ENCODE measurements around the gene P4HB.

P4HB gene

GRCh38 chr17:81859906-81860755, at the start of gene P4HB:
P4HB (minus strand) TSS chr17:81860535; CDS start chr17:81860471, 64 bp downstream.
- TF ChIP-seq CTCF (IDR thresholded peaks at IDR 0.05; ENCODE audit: low read length, missing control alignments), result no peak
- peak within 1 kb of the TSS; percentile 92 for H3K4me3 ChIP-seq (replicated peaks; ENCODE audit: low read depth, low read length)
- DNase-seq (ENCODE audit: low read depth), result no peak

GRCh38 chr17:81909231-81909630, 48.9 kb upstream of the P4HB start:
- TF ChIP-seq CTCF (IDR thresholded peaks at IDR 0.05; ENCODE audit: low read length, missing control alignments), result no peak
- H3K4me3 ChIP-seq (replicated peaks; ENCODE audit: low read depth, low read length), result no peak overlapping the region
- DNase-seq (ENCODE audit: low read depth), result no peak

- no peak overlapping the region for H3K4me3 ChIP-seq (replicated peaks; ENCODE audit: low read depth, low read length)
- no peak for TF ChIP-seq CTCF (IDR thresholded peaks at IDR 0.05; ENCODE audit: low read length, missing control alignments)
- no peak for DNase-seq (ENCODE audit: low read depth)
Measured at GRCh38 chr17:81908793-81909192, 48.5 kb upstream of the P4HB start.

- no peak for TF ChIP-seq CTCF (IDR thresholded peaks at IDR 0.05; ENCODE audit: low read length, missing control alignments)
- H3K4me3 ChIP-seq (replicated peaks; ENCODE audit: low read depth, low read length), result no peak overlapping the region
- no peak for DNase-seq (ENCODE audit: low read depth)
Measured at GRCh38 chr17:81907219-81908145, 47.1 kb upstream of the P4HB start.

- no peak overlapping the region for H3K4me3 ChIP-seq (replicated peaks; ENCODE audit: low read depth, low read length)
- no peak for DNase-seq (ENCODE audit: low read depth)
- no peak for TF ChIP-seq CTCF (IDR thresholded peaks at IDR 0.05; ENCODE audit: low read length, missing control alignments)
Measured at GRCh38 chr17:81906476-81907218, 46.3 kb upstream of the P4HB start.

- DNase-seq (ENCODE audit: low read depth), result no peak
- no peak for TF ChIP-seq CTCF (IDR thresholded peaks at IDR 0.05; ENCODE audit: low read length, missing control alignments)
- no peak overlapping the region for H3K4me3 ChIP-seq (replicated peaks; ENCODE audit: low read depth, low read length)
Measured at GRCh38 chr17:81905993-81906392, 45.7 kb upstream of the P4HB start.
